DMS 273 treated with DMSO at 0.1 percent for 48 hours (cell line): Measurements from ENCODE around the gene DOP1B.

Source experiments
- DNase-seq: peaks from one replicate; lab custom pipeline; 2025; lab: John Stamatoyannopoulos, UW

DOP1B gene

GRCh38 chr21:36202726-36203602, 46.3 kb downstream of the DOP1B start:
- no peak for DNase-seq

- DNase-seq = no peak
Measured at GRCh38 chr21:36203603-36203889, 46.9 kb downstream of the DOP1B start.

- DNase-seq = no peak
Measured at GRCh38 chr21:36204980-36205379, 48.4 kb downstream of the DOP1B start.

GRCh38 chr21:36205962-36206361, 49.3 kb downstream of the DOP1B start:
- DNase-seq = no peak
